ENCODE data around the gene LCA5L.
"Not testable (repeated sequence)": the region's sequence is repeated elsewhere in the genome, so short reads cannot be mapped to it uniquely, and the experiment has no call there.

The LCA5L gene

GRCh38 chr21:39451332-39452206, 6.0 kb upstream of the LCA5L start, which contains the start of gene SH3BGR:
TSS of gene SH3BGR (plus strand) at chr21:39451970. CDS start at chr21:39452097, 127 bp downstream.
- DNase-seq = no peak

- DNase-seq = no peak
These were observed 1.7 kb upstream of the LCA5L start for GRCh38 chr21:39447264-39447663.

GRCh38 chr21:39444421-39445180, 977 bp downstream of the LCA5L start:
- no peak for DNase-seq

- DNase-seq = peak in 1 of 2 donors; percentile 11
These were observed 3.8 kb downstream of the LCA5L start for GRCh38 chr21:39441502-39442475.

- no peak for DNase-seq
These were observed 6.3 kb downstream of the LCA5L start for GRCh38 chr21:39439232-39439631.

- DNase-seq = no peak
These were observed 10.6 kb downstream of the LCA5L start for GRCh38 chr21:39434950-39435349.

GRCh38 chr21:39430954-39431353, 14.6 kb downstream of the LCA5L start:
- no peak for DNase-seq

- DNase-seq = no peak
These were observed 15.1 kb downstream of the LCA5L start for GRCh38 chr21:39430457-39430856.

GRCh38 chr21:39430016-39430415, 15.6 kb downstream of the LCA5L start:
- DNase-seq = no peak

- DNase-seq = no peak
These were observed 16.1 kb downstream of the LCA5L start for GRCh38 chr21:39429445-39429844.

- DNase-seq = no peak
These were observed 22.9 kb downstream of the LCA5L start for GRCh38 chr21:39422527-39423241.

- DNase-seq = not testable (repeated sequence)
These were observed 26.4 kb downstream of the LCA5L start for GRCh38 chr21:39419204-39419603.

- no peak for DNase-seq
These were observed 39.5 kb downstream of the LCA5L start for GRCh38 chr21:39406065-39406464.

- DNase-seq = no peak
These were observed 45.4 kb downstream of the LCA5L start for GRCh38 chr21:39400173-39400572.

GRCh38 chr21:39397646-39398385, 47.8 kb downstream of the LCA5L start:
- DNase-seq = no peak

- no peak for DNase-seq
These were observed 52.6 kb downstream of the LCA5L start for GRCh38 chr21:39392981-39393380.

- DNase-seq = no peak
These were observed 55.3 kb downstream of the LCA5L start for GRCh38 chr21:39390212-39390765.

GRCh38 chr21:39388811-39389155, 56.8 kb downstream of the LCA5L start:
- DNase-seq = no peak

GRCh38 chr21:39388038-39388810, 57.4 kb downstream of the LCA5L start:
- DNase-seq = peak; percentile 94 to 95

- peak; percentile 92 to 96 for DNase-seq
These were observed 58.0 kb downstream of the LCA5L start for GRCh38 chr21:39387461-39388037.

Measured in stimulated activated CD4-positive, alpha-beta T cell treated with anti-CD3 and anti-CD28 coated beads, Interleukin-2, amount 100 ng/mL, for 48 hours (primary cell).